GM23338 (cell line): ENCODE data around the gene SLC30A3. TPM values are rescaled to one million over a fixed set of nuclear protein-coding genes. Genes with fewer than 3 reads are reported as not detected.

Experiments
- ATAC-seq: fragments of 200-7000 bp; cut with Tn5 transposase; 3 replicates; pipeline ENCODE4 v1.9.1; 2020
- DNase-seq: peaks from one replicate; pipeline ENCODE4 v3.0.0-alpha.2; 2015; ENCODE audit warnings: low spot score
- H2AFZ ChIP-seq: fragments of 200-600 bp; sonication (generic); 2 replicates; pipeline ENCODE4 v1.8.0; 2016; ENCODE audit warnings: antibody characterized with exemption, mild to moderate bottlenecking, moderate library complexity
- H3F3A ChIP-seq: fragments of 200-600 bp; sonication (generic); replicated peaks from 2 replicates; pipeline ENCODE4 v1.8.0; 2017; ENCODE audit warnings: antibody characterized with exemption, mixed run types, low read depth
- H3K27ac ChIP-seq: fragments of 200-600 bp; sonication (generic); 2 replicates; pipeline ENCODE4 v1.6.1; 2016; ENCODE audit warnings: low read depth
- H3K27me3 ChIP-seq: fragments of 200-600 bp; sonication (generic); 2 replicates; pipeline ENCODE4 v1.8.0; 2016; ENCODE audit warnings: mild to moderate bottlenecking, mixed run types, moderate library complexity; ENCODE audit not compliant: insufficient read depth
- H3K36me3 ChIP-seq: fragments of 200-600 bp; sonication (generic); 2 replicates; pipeline ENCODE4 v1.8.0; 2016; ENCODE audit warnings: mild to moderate bottlenecking; ENCODE audit not compliant: insufficient read depth
- H3K4me1 ChIP-seq: fragments of 200-600 bp; sonication (generic); 2 replicates; pipeline ENCODE4 v1.8.0; 2016; ENCODE audit warnings: mild to moderate bottlenecking, moderate library complexity; ENCODE audit not compliant: insufficient read depth
- H3K4me2 ChIP-seq: fragments of 200-600 bp; sonication (generic); 2 replicates; pipeline ENCODE4 v1.7.1; 2017; ENCODE audit warnings: mixed run types
- H3K4me3 ChIP-seq: fragments of 200-600 bp; sonication (generic); 2 replicates; pipeline ENCODE4 v1.6.1; 2016; ENCODE audit warnings: mixed run types
- H3K79me2 ChIP-seq: fragments of 200-600 bp; sonication (generic); replicated peaks from 2 replicates; pipeline ENCODE4 v1.8.0; 2017; ENCODE audit warnings: mild to moderate bottlenecking; ENCODE audit not compliant: insufficient read depth
- H3K9me2 ChIP-seq: fragments of 200-600 bp; sonication (generic); 2 replicates; pipeline ENCODE4 v1.8.0; 2017; ENCODE audit not compliant: insufficient read depth
- H4K20me1 ChIP-seq: fragments of 200-600 bp; sonication (generic); replicated peaks from 2 replicates; pipeline ENCODE4 v1.8.0; 2017; ENCODE audit warnings: mild to moderate bottlenecking; ENCODE audit not compliant: insufficient read depth
- H3K27ac Mint-ChIP-seq: 2 replicates; pipeline ENCODE4 v1.8.0; 2020; ENCODE audit warnings: inconsistent platforms, mild to moderate bottlenecking, moderate library complexity, mixed read lengths
- H3K27me3 Mint-ChIP-seq: 3 replicates; pipeline ENCODE4 v1.8.0; 2022; ENCODE audit warnings: low read depth, mild to moderate bottlenecking, moderate library complexity, mixed read lengths, inconsistent platforms; ENCODE audit not compliant: insufficient read depth, poor library complexity
- H3K36me3 Mint-ChIP-seq: 3 replicates; pipeline ENCODE4 v1.8.0; 2021; ENCODE audit warnings: low read depth, mild to moderate bottlenecking, inconsistent platforms, moderate library complexity, mixed read lengths
- H3K4me1 Mint-ChIP-seq: 3 replicates; pipeline ENCODE4 v1.8.0; 2020; ENCODE audit warnings: mild to moderate bottlenecking, inconsistent platforms, mixed read lengths
- H3K4me3 Mint-ChIP-seq: 3 replicates; pipeline ENCODE4 v1.8.0; 2021; ENCODE audit warnings: moderate library complexity, mild to moderate bottlenecking, inconsistent platforms, mixed read lengths
- H3K9me3 Mint-ChIP-seq: 3 replicates; pipeline ENCODE4 v1.8.0; 2020; ENCODE audit warnings: moderate library complexity, mild to moderate bottlenecking, inconsistent platforms, mixed read lengths
- CREB1 ChIP-seq: fragments of 250-450 bp; sonication (Bioruptor Pico); IDR thresholded peaks from 2 replicates; pipeline ENCODE4 v1.5.0; 2020; ENCODE audit warnings: low read depth, mild to moderate bottlenecking, moderate library complexity
- NANOG ChIP-seq: IDR thresholded peaks from 2 replicates; pipeline ENCODE4 v1.6.1; 2016; ENCODE audit warnings: antibody characterized with exemption, borderline replicate concordance
- ZNF331 ChIP-seq: fragments of 250-450 bp; sonication (Bioruptor Pico); IDR thresholded peaks from 2 replicates; pipeline ENCODE4 v1.5.0; 2020; ENCODE audit warnings: low read depth, mild to moderate bottlenecking, moderate library complexity
- polyA plus RNA-seq: library from polyadenylated mRNA; unstranded; fragments of >200 nt; fragmentation: Nextera tagmentation; extraction: Ambion mirVana; gene quantifications from 2 replicates; pipeline ENCODE4 v1.2.1, GENCODE V29; 2016
- total RNA-seq: library from RNA; depleted of rRNA; stranded (reverse); fragments of >200 nt; shearing (Covaris generic); gene quantifications from 2 replicates; pipeline ENCODE4 v1.2.3, GENCODE V29; 2014
- TF ChIP-seq, protein P1 (sequence below): fragments of 250-450 bp; sonication (Bioruptor Pico); IDR thresholded peaks from 2 replicates; pipeline ENCODE4 v1.5.0; 2020; ENCODE audit warnings: mild to moderate bottlenecking, moderate library complexity
- TF ChIP-seq, protein P2 (sequence below): IDR thresholded peaks from 2 replicates; pipeline ENCODE4 v1.6.1; 2016; ENCODE audit warnings: antibody characterized with exemption
- TF ChIP-seq, protein P3 (sequence below), 2 experiments: fragments of 200-600 bp in 1 of 2; sonication (generic) in 1 of 2; conservative IDR thresholded peaks; 2 replicates each; pipeline versions ENCODE4 v1.5.1 to v1.6.1; 2016 to 2017; ENCODE audit warnings: antibody characterized with exemption in 2 of 2, low read depth in 2 of 2, mild to moderate bottlenecking in 2 of 2, moderate library complexity in 1 of 2

Gene SLC30A3
- total and polyA plus RNA-seq, 2 experiments from 2014 or later = 4.1 to 8.3 TPM

DNA sequence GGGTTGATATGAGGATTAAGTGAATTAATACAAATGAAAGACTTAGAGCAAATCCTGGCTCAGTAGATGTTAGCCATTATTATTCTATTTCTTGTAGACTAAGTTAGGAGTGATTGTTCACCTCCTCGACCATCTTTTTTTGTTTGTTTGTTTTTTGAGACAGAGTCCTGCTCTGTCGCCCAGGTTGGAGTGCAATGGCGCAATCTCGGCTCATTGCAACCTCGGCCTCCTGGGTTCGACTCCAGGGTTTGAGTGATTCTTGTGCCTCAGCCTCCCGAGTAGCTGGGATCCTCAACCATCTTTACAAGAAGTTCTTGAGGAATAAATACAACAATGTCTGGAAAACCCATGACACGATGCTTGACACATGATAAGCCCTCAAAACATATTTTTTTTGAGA is 32.1 kb upstream of the SLC30A3 start (continued):
- TF ChIP-seq, protein P1, sequence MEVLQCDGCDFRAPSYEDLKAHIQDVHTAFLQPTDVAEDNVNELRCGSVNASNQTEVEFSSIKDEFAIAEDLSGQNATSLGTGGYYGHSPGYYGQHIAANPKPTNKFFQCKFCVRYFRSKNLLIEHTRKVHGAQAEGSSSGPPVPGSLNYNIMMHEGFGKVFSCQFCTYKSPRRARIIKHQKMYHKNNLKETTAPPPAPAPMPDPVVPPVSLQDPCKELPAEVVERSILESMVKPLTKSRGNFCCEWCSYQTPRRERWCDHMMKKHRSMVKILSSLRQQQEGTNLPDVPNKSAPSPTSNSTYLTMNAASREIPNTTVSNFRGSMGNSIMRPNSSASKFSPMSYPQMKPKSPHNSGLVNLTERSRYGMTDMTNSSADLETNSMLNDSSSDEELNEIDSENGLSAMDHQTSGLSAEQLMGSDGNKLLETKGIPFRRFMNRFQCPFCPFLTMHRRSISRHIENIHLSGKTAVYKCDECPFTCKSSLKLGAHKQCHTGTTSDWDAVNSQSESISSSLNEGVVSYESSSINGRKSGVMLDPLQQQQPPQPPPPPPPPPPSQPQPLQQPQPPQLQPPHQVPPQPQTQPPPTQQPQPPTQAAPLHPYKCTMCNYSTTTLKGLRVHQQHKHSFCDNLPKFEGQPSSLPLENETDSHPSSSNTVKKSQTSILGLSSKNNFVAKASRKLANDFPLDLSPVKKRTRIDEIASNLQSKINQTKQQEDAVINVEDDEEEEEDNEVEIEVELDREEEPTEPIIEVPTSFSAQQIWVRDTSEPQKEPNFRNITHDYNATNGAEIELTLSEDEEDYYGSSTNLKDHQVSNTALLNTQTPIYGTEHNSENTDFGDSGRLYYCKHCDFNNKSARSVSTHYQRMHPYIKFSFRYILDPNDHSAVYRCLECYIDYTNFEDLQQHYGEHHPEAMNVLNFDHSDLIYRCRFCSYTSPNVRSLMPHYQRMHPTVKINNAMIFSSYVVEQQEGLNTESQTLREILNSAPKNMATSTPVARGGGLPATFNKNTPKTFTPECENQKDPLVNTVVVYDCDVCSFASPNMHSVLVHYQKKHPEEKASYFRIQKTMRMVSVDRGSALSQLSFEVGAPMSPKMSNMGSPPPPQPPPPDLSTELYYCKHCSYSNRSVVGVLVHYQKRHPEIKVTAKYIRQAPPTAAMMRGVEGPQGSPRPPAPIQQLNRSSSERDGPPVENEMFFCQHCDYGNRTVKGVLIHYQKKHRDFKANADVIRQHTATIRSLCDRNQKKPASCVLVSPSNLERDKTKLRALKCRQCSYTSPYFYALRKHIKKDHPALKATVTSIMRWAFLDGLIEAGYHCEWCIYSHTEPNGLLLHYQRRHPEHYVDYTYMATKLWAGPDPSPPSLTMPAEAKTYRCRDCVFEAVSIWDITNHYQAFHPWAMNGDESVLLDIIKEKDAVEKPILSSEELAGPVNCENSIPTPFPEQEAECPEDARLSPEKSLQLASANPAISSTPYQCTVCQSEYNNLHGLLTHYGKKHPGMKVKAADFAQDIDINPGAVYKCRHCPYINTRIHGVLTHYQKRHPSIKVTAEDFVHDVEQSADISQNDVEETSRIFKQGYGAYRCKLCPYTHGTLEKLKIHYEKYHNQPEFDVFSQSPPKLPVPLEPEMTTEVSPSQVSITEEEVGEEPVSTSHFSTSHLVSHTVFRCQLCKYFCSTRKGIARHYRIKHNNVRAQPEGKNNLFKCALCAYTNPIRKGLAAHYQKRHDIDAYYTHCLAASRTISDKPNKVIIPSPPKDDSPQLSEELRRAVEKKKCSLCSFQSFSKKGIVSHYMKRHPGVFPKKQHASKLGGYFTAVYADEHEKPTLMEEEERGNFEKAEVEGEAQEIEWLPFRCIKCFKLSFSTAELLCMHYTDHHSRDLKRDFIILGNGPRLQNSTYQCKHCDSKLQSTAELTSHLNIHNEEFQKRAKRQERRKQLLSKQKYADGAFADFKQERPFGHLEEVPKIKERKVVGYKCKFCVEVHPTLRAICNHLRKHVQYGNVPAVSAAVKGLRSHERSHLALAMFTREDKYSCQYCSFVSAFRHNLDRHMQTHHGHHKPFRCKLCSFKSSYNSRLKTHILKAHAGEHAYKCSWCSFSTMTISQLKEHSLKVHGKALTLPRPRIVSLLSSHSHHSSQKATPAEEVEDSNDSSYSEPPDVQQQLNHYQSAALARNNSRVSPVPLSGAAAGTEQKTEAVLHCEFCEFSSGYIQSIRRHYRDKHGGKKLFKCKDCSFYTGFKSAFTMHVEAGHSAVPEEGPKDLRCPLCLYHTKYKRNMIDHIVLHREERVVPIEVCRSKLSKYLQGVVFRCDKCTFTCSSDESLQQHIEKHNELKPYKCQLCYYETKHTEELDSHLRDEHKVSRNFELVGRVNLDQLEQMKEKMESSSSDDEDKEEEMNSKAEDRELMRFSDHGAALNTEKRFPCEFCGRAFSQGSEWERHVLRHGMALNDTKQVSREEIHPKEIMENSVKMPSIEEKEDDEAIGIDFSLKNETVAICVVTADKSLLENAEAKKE (CRISPR knock-in tag) = no peak
- TF ChIP-seq, protein P2, sequence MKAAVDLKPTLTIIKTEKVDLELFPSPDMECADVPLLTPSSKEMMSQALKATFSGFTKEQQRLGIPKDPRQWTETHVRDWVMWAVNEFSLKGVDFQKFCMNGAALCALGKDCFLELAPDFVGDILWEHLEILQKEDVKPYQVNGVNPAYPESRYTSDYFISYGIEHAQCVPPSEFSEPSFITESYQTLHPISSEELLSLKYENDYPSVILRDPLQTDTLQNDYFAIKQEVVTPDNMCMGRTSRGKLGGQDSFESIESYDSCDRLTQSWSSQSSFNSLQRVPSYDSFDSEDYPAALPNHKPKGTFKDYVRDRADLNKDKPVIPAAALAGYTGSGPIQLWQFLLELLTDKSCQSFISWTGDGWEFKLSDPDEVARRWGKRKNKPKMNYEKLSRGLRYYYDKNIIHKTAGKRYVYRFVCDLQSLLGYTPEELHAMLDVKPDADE = no peak
- TF ChIP-seq NANOG = no peak

DNA sequence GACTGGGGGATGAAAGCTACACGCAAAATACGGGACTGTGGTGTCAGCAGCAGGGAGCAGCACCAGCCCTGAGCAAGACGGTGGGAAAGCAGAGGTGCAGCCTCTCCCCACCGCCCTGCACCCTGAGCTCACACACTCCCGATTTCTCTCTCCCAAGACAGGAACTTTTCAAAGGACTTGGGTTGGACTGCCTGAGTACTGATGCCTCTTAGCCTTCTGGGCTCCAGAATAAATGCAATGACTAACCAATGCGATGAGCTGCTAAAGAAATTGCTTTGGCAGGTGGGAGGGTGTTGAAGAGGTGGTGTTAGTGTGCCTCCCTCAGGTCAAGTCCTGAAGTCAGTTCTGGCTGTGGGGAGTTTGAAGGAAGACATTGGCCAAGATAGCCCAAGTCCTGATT is 29.0 kb upstream of the SLC30A3 start:
- Histone ChIP-seq H3K27ac (no peak overlapping the region), H2AFZ (peak overlapping the region; percentile 16; the same call in 1 of the 2 replicates), H3K27me3 (no peaks in the 10 kb centered on the region), H3K4me2 (no peak overlapping the region), H3K4me1 (peaks cover 8% of the 10 kb centered on the region), H3K36me3 (no peaks in the 10 kb centered on the region), H3F3A (peaks cover under 1% of the 10 kb centered on the region; the same call in 1 of the 2 replicates), H3K4me3 (no peak overlapping the region), H4K20me1 (no peaks in the 10 kb centered on the region), H3K79me2 (no peaks in the 10 kb centered on the region), H3K9me2 (no peaks in the 10 kb centered on the region)
- Mint-ChIP-seq H3K9me3 (no peaks in the 10 kb centered on the region), H3K36me3 (no peaks in the 10 kb centered on the region), H3K4me3 (peak overlapping the region; percentile 6; the same call in 1 of the 3 replicates), H3K27ac (peak overlapping the region; percentile 47; the same call in 1 of the 2 replicates), H3K27me3 (peaks cover 2% of the 10 kb centered on the region), H3K4me1 (peaks cover 15% of the 10 kb centered on the region)
- peak; percentile 77 for DNase-seq
- no peak for TF ChIP-seq CREB1 (CRISPR knock-in tag)
- no peak for TF ChIP-seq ZNF331 (CRISPR knock-in tag)
- TF ChIP-seq, protein P3, sequence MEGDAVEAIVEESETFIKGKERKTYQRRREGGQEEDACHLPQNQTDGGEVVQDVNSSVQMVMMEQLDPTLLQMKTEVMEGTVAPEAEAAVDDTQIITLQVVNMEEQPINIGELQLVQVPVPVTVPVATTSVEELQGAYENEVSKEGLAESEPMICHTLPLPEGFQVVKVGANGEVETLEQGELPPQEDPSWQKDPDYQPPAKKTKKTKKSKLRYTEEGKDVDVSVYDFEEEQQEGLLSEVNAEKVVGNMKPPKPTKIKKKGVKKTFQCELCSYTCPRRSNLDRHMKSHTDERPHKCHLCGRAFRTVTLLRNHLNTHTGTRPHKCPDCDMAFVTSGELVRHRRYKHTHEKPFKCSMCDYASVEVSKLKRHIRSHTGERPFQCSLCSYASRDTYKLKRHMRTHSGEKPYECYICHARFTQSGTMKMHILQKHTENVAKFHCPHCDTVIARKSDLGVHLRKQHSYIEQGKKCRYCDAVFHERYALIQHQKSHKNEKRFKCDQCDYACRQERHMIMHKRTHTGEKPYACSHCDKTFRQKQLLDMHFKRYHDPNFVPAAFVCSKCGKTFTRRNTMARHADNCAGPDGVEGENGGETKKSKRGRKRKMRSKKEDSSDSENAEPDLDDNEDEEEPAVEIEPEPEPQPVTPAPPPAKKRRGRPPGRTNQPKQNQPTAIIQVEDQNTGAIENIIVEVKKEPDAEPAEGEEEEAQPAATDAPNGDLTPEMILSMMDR (conservative IDR thresholded peaks at IDR 0.05; ENCODE audit: low read depth in 2 of 2) = peak; percentile 65 to 86
- ATAC-seq = peak; percentile 95
